ENCODE data around the gene WWOX.

The WWOX gene

GRCh38 chr16:78478267-78478861, 378.9 kb downstream of the WWOX start:
- peak; percentile 2 for DNase-seq

DNA sequence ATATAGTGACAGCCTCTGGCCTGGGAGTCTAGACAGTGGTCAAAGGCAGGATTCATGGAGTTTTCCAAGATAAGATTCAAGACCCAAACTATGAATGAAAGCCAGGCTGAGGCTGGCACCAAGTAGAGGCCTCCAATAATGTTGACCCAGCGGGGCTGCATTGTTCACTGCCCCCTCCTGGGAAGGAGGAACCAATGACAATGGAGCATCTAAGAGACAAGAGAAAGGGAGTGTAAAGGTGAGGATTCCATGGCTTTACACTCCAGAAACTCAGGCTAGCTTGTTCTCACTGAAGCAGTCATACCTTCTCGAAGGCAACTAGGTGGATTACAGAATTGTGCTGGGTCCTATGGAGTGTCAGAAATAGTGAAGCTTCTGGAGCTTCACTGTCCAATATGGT, 380.3 kb downstream of the WWOX start:
- DNase-seq = no peak

DNA sequence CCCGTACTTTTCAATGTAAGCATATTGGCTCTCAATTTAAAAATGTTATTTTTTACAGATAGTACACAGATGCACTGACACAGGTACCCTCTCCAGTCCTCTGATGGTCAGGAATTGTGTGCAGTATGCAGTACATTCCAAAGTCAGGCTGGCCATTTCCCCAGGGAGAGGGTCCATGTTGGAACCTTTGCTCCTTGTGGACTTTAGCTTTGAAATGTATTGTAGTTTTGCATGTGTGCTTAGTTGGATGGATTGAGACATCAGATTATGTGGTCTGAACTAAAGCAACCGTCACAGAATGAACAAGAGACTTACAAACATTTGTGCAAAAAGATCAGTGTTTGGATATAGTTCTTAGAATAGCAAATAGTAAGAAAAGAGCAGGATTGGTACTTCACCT, 381.1 kb downstream of the WWOX start:
- DNase-seq = no peak

- DNase-seq = no peak
Observed at GRCh38 chr16:78483124-78483992, 383.9 kb downstream of the WWOX start.

DNA sequence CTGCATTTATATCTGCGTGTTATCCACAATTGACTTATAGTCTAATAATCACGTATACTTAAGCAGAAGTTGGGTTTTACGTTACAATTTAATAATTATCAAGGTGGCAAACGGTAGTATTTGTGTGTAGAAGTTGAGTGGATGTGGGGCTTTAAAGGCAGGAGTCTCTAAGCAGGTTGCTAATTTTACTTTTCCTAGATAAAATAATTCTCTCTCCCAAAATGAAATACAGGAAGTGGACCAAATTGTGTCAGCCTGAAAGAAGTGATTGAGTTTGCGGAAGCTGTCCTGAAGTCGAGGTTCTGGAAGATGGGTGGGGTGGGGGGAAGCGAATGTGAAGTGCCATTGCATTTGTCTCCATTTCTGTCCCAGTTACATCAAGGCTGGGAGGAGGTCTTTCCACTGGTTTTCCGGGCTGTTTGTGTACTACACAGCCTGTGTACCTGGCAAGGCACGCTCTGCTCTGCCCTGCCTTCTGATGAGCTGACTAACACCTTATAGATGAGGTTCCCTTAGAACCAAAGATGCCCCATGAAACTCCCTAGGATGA, 385.1 kb downstream of the WWOX start:
- DNase-seq = no peak

DNA sequence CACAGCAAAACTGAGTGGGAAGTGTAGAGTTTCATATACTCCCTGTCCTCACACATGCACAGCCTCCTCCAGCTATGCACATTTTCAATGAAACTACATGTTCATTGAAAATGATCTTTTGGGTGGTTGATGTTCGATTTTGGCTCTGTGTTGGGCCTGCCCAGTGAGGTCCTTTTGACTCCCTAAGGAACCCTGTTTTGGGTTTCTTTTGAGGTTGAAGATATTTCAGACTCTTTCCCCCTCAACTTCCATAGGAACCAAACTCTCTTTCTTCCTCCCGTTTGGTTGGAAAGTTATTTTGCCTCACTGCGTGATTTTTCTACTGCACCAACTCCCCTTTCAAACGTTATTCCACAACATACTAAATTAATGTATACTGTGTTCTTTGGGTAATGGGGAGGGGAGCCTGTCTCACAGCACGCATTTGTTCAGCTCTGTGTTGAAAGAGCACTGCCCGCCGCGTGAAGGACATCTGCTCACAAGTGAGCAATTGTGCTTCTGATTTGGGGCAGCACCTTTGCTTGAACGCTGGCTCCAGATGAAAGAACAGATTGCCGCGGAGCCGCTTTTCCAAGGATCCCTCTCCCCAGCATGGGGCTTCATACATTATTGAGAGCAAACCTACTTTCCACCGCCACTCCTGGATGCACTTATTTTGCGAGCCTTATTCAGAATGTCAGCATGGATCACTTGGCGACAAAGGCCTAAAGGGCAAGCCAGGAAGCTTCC, 385.9 kb downstream of the WWOX start:
- no peak for DNase-seq

DNA sequence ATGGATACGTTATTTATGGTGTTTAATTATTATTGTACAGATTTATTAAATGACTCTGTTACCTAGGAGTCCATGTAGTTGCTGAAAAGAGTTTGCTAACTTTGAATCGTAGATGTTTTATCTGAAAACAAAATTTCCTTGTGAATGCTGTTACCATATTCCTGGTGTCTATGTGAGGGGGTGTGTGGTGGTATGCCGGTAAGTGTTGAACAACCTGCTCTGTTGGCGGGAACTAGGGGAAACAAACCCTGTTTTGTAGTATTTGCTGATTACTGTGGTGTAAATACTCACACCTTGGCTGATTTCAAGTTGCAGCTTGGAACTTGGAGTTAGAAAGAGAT, 386.4 kb downstream of the WWOX start:
- no peak for DNase-seq

GRCh38 chr16:78487471-78487870, 388.0 kb downstream of the WWOX start:
- DNase-seq = no peak

- no peak for DNase-seq
Observed at GRCh38 chr16:78489072-78489471, 389.6 kb downstream of the WWOX start.

GRCh38 chr16:78489631-78490030, 390.2 kb downstream of the WWOX start:
- DNase-seq = no peak

DNA sequence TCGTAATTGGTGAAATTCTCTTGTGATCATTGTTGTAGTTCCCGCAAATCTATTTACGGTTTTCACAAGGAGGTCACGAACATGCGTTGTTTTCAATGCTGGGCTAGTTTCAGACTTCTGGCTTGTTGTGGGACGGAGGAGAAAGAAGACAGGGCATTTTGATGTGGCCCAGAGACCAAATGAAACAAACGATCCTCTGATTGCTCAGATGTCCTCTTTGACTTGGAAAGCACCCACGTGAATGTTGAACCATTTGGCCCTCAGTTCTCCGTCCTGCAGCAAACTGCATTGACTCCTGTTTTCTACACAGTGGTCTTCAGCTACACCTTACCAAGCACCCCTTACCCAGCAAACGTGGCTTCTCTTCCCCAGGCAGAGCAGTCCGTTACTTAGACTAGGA, 391.0 kb downstream of the WWOX start:
- no peak for DNase-seq

GRCh38 chr16:78490847-78491246, 391.4 kb downstream of the WWOX start:
- no peak for DNase-seq

GRCh38 chr16:78493573-78493972, 394.1 kb downstream of the WWOX start:
- DNase-seq = no peak

- DNase-seq = no peak
Observed at GRCh38 chr16:78494105-78494504, 394.7 kb downstream of the WWOX start.

DNA sequence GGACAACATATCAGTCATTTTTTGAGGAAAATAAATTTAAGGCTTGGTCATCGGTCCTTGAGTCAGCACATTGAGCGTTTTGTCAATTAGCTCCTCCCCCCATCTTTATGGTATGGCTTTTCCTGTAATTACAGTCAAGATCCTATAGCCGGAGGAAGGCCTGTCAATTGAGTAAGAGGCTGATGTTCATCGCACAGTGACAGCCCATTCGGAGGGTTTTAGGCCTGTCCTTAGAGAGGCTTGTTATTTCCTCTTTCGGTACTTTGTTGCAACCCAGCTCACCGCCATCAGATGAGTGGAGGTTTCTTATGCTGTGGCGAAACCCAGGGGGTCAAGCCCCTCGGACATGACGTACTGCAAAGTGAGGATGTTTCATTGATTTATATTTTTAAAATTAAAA, 395.2 kb downstream of the WWOX start:
- no peak for DNase-seq

DNA sequence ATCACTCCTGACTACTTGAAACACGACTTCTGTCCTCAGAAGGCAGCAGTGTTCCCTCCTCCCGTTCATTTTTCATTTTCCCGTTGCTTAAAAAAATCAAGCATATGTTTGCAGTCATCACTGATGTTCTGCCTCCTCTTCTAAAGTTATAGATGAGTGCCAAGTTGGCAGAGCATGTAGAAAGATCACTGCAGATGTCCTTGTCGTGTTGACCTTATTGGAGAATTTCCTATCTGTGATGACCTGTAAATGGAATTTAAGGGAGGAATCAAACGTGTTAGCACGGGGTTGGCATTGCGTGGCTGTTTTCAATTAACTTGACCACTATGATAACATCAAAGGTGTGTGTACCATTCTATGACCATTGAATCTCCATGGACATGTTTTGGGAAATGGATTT, 396.7 kb downstream of the WWOX start:
- DNase-seq = no peak

- DNase-seq = no peak
Observed at GRCh38 chr16:78499399-78499798, 399.9 kb downstream of the WWOX start.

GRCh38 chr16:78500659-78501270, 401.3 kb downstream of the WWOX start:
- no peak for DNase-seq

DNA sequence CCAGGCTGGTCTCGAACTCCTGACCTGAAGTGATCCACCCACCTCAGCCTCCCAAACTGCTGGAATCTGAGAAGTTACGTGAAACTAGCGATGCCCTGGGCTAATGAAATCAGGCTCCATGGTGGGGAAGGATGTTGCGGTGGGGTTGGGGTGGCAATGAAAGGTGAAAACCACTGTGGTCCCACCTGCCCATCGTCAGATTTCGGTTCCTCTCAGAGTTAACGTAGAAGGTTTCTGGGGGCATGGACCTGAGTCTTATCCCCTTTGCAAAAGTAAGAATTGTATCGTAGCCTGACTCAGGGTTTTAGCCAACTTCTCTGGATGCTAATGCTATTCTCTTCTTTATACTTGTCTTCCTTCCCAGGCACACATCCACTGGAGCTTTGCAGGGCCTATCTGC, 402.3 kb downstream of the WWOX start:
- no peak for DNase-seq

GRCh38 chr16:78502812-78503350, 403.4 kb downstream of the WWOX start:
- DNase-seq = no peak

- peak; percentile 53 for DNase-seq
Observed at GRCh38 chr16:78503602-78504001, 404.1 kb downstream of the WWOX start.

- DNase-seq = no peak
Observed at GRCh38 chr16:78504401-78504851, 405.0 kb downstream of the WWOX start.

DNA sequence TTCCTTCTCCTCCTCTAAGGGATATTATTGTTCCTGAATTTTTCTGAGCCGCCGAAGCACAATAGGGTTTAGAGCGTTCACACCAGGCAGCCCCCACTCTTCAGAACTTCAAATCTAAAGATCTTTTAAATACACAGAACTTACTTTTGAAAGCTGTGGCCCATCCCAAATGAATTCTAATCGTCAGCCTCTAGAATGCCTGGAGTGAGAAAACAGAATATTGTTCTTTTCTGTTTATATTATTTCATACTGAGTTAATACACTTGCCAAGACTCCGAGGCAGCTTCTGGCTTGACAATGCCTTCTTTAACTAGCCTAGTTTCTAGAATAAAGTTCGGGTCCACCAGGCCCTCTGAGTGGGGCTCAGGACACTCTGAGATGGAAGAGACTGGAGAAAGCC, 405.6 kb downstream of the WWOX start:
- DNase-seq = no peak

Data from fibroblast of skin of back (primary cell).